Psoas muscle (tissue), 8 donors: ENCODE data around the gene PROSER2. TPM values are rescaled to one million over a fixed set of nuclear protein-coding genes. Genes with fewer than 3 reads are reported as not detected.

ENCODE experiments used
- ATAC-seq, 4 donors: fragments of 200-7000 bp; cut with Tn5 transposase; one replicate each; pipeline ENCODE4 v1.9.1; 2020; ENCODE audit warnings: moderate library complexity in 3 of 4, mild to moderate bottlenecking in 2 of 4
- DNase-seq, 2 donors: peaks; one replicate each; pipeline ENCODE4 v3.0.0-alpha.2; 2020
- H3K27ac ChIP-seq: fragments of 200-600 bp; one replicate; pipeline ENCODE4 v1.8.0; 2022
- H3K27me3 ChIP-seq, 3 donors: fragments of 200-600 bp in 1 of 3; one replicate each; pipeline versions ENCODE4 v1.6.1 to v1.8.0; 2013 to 2022; ENCODE audit warnings: low read length in 2 of 3, mild to moderate bottlenecking in 2 of 3, moderate library complexity in 1 of 3; ENCODE audit not compliant: insufficient read depth in 3 of 3
- H3K36me3 ChIP-seq, 2 donors: fragments of 200-600 bp in 1 of 2; one replicate each; pipeline versions ENCODE4 v1.6.1 to v1.8.0; 2013 to 2022; ENCODE audit warnings: low read depth in 1 of 2, mild to moderate bottlenecking in 1 of 2, moderate library complexity in 1 of 2; ENCODE audit not compliant: insufficient read depth in 1 of 2
- H3K4me1 ChIP-seq: fragments of 200-600 bp; one replicate; pipeline ENCODE4 v1.8.0; 2022
- H3K4me3 ChIP-seq: fragments of 200-600 bp; one replicate; pipeline ENCODE4 v1.8.0; 2022; ENCODE audit warnings: mild to moderate bottlenecking
- H3K9me3 ChIP-seq: fragments of 200-600 bp; one replicate; pipeline ENCODE4 v1.8.0; 2022
- CTCF ChIP-seq: fragments of 200-600 bp; IDR thresholded peaks from one replicate; pipeline ENCODE4 v1.8.0; 2022; ENCODE audit warnings: antibody characterized with exemption
- WGBS, 3 donors: extraction: QIAGEN DNeasy Blood & Tissue Kit; methylation state at CpG; one replicate each; pipeline versions ENCODE4 v1.1.6 to v1.1.7; 2013; 5-methylcytosine and 5-hydroxymethylcytosine counted together
- intact Hi-C, 2 donors: fragments of 100-400 bp; cut with DNase I; formaldehyde crosslinking; loops; one replicate each; pipeline versions ENCODE4 v1.11.0 to v1.14.2; 2022
- polyA plus RNA-seq, 3 donors: library from polyadenylated mRNA; stranded (reverse); fragments of 200-250 nt; gene quantifications; one replicate each; pipeline ENCODE4 v1.2.3, GENCODE V29; 2013
- total RNA-seq, 4 donors: library from RNA; stranded (reverse); fragmentation: NEBNext Ultra II Directional in 2 of 4; extraction: Animal tissue kit (Norgen Biotek cat#: 25700) in 2 of 4; gene quantifications; one replicate each; pipeline versions ENCODE4 v1.2.1 to v1.2.4, GENCODE V29; 2021 to 2023
- donor health status: healthy with polysubstance abuse.
- donor health status: DM: no; HTN: no; CAD: no; lungs with moderate emphysema.
- donor health status: Bipolar disorder and iron deficiency.
- donor health status: healthy.
- donor health status: DM: yes; HTN: yes; CAD: no.
- donor health status: DM: no; HTN: no; CAD: no.
- donor health status: DM: no; HTN: no; CAD: no.
- donor health status: DM: yes; HTN: yes; CAD: no.

The PROSER2 gene
- total and polyA plus RNA-seq, 7 donors, result 0.63 to 2.8 (median 1.2) TPM

DNA sequence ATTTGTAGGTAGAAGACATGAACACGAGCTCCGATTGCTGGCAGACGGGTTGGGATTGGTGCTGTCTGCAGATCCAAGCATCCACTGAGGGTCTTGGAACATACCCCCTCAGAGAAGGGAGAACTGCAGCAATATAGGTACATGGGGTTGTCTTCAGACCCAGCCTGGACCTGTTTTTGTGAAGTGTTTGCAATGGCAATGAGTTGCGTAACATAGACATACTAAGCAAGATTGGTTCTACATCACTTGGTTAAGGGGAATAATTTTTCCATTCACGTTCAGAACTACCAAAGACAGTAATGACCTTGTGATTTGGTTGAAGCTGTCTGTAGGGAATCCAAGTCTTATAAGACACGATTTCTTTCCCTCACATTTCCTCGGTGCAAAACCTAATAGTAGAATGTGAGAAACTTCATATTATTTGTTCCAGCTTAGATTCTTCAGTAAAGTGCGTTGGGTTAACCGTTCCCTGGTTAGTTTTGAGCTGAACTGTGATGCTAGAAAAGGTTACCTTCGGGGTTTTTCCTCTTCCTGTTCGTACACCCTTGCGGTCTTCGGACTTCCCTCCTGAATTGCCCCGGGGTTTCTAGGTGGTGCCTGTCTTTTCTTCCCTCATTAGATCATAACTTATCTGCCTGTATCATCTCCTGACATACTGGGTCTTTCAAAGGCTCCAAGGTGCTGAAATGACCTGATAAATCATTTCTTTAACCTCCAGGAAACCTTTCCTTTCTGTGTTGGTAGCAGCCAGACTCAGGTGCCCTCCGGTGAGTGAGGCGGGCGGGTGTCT lies 14.4 kb downstream of the PROSER2 start:
- intact Hi-C loops, result no loop called here
- H3K4me1 ChIP-seq, result peaks cover 4% of the 10 kb centered on the region
- ATAC-seq (no peak), DNase-seq (no peak)
- TF ChIP-seq CTCF, result no peak
- no peaks in the 10 kb centered on the region for H3K36me3 ChIP-seq
- no peaks in the 10 kb centered on the region for H3K27me3 ChIP-seq
- H3K4me3 ChIP-seq, result no peak overlapping the region
- WGBS, 3 donors, result 83 to 85% (median 83%) methylated on average over 17 of the region's 17 CpGs
- no peaks in the 10 kb centered on the region for H3K9me3 ChIP-seq
- no peak overlapping the region for H3K27ac ChIP-seq

DNA sequence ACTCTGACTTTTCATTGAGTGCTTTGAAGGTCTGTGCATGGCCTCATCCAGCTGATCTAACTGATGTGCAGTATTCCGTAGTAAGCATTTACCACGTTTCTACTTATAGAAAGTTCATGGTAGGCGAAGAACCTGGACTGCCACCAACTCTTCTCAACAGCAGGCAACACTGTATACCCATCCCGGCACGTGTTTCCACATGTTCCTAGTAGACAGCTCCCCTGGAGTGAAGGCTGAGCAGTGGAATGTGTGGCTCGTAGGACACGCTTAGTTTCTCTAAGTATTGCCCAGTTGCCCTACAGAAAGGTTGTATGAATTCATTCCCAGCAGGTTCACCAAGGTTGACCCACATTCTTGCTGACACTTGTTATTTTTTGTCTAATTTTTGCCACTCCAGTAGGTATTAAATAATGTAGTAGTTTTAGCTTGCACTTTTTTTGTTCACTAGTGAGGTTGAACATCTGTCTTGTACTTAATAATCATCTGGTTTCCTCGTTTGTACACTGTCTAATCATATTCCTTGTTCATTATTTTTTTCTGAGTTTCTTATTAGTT lies 15.2 kb downstream of the PROSER2 start:
- Histone ChIP-seq H3K27ac (no peak overlapping the region), H3K9me3 (no peaks in the 10 kb centered on the region), H3K4me1 (peaks cover 4% of the 10 kb centered on the region), H3K36me3 (no peaks in the 10 kb centered on the region), H3K4me3 (no peak overlapping the region), H3K27me3 (no peaks in the 10 kb centered on the region)
- 40 to 46% (median 45%) methylated on average over 8 of the region's 8 CpGs for WGBS, 3 donors
- intact Hi-C loops, result no loop called here
- no peak for DNase-seq
- no peak for TF ChIP-seq CTCF
- ATAC-seq, result peak in 3 of 4 donors; percentile 56 to 96 (median 84)

DNA sequence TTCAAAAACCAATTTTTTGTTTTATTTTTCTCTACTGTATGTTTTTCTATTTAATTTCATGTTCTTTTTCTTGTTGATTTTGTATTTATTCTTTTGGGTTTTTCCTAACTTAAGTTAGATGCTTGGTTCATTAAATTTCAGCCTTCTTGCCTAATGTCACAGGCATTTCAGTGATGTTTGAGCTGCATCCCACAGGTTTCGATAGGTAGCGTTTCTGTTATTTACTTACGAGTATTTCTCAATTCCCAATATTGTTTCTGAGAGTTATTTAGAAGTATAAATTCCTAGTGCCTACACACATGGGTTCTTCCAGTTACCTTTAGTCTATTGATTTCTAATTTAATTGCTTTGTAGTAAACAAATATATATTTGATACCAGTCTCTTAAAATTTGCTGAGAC lies 18.2 kb downstream of the PROSER2 start:
- ATAC-seq, result no peak
- no peak overlapping the region for H3K4me3 ChIP-seq
- intact Hi-C loops, result no loop called here
- H3K27ac ChIP-seq, result no peak overlapping the region
- H3K27me3 ChIP-seq, result no peaks in the 10 kb centered on the region
- no peaks in the 10 kb centered on the region for H3K9me3 ChIP-seq
- DNase-seq, result no peak
- H3K36me3 ChIP-seq, result no peaks in the 10 kb centered on the region
- TF ChIP-seq CTCF, result no peak
- H3K4me1 ChIP-seq, result peaks cover 4% of the 10 kb centered on the region
- WGBS, 3 donors, result 91 to 96% (median 95%) methylated on average over 3 of the region's 3 CpGs

DNA sequence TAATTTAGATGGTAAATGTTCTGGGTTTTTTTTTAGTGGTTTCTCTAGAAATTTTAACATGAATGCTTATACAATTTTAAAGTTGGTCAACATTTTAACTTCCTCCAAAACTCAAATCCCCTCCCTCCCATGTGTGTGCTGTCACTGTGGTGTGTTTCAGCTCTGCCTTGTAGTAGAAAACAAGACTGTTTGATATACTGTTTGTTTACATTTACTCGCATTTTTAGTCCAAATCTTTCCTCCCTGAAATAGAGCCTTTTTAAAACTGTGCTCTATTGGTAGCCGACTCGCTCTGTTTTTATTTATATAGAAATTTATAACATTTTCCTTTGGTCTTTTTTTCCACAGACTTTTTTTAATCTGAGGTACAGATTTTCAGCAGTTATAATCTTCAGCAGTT lies 19.3 kb downstream of the PROSER2 start:
- 89 to 94% (median 90%) methylated on average over 3 of the region's 3 CpGs for WGBS, 3 donors
- intact Hi-C loops, result no loop called here
- no peaks in the 10 kb centered on the region for H3K9me3 ChIP-seq
- no peak overlapping the region for H3K4me3 ChIP-seq
- peaks cover 4% of the 10 kb centered on the region for H3K4me1 ChIP-seq
- ATAC-seq (no peak), DNase-seq (no peak)
- H3K27me3 ChIP-seq, result no peaks in the 10 kb centered on the region
- TF ChIP-seq CTCF, result no peak
- no peaks in the 10 kb centered on the region for H3K36me3 ChIP-seq
- no peak overlapping the region for H3K27ac ChIP-seq
